Adrenal gland (tissue), 12 donors: ENCODE results near the gene ZXDC. TPM values are rescaled to one million over a fixed set of nuclear protein-coding genes. Genes with fewer than 3 reads are reported as not detected.

Experiments used
- DNase-seq, 7 donors: peaks; one replicate each; pipeline ENCODE4 v3.0.0-alpha.2; 2019 to 2020
- H3K27ac ChIP-seq, 5 donors: fragments of 200-600 bp; sonication (generic) in 4 of 5; 1 replicate in 3 of 5; 2 replicates in 2 of 5; pipeline versions ENCODE4 v1.5.1 to v1.8.0; 2016 to 2020; ENCODE audit warnings: mild to moderate bottlenecking in 1 of 5
- H3K27me3 ChIP-seq: fragments of 200-600 bp; 2 replicates; pipeline ENCODE4 v1.8.0; 2021
- H3K36me3 ChIP-seq, 2 donors: fragments of 200-600 bp; replicated peaks in 1 of 2; 1 replicate in 1 of 2; 2 replicates in 1 of 2; pipeline versions ENCODE4 v1.5.1 to v1.8.0; 2018 to 2022
- H3K4me1 ChIP-seq, 2 donors: fragments of 200-600 bp; replicated peaks in 1 of 2; 1 replicate in 1 of 2; 2 replicates in 1 of 2; pipeline versions ENCODE4 v1.5.1 to v1.8.0; 2018 to 2021
- H3K4me3 ChIP-seq, 4 donors: fragments of 200-600 bp; sonication (generic) in 3 of 4; one replicate each; pipeline ENCODE4 v1.5.1; 2016 to 2018
- H3K9me3 ChIP-seq, 3 donors: fragments of 200-600 bp; sonication (generic) in 1 of 3; replicated peaks in 1 of 3; 1 replicate in 2 of 3; 2 replicates in 1 of 3; pipeline versions ENCODE4 v1.5.1 to v1.8.0; 2016 to 2021
- CTCF ChIP-seq, 6 experiments: fragments of 450-650 bp in 4 of 6; fragments of 200-600 bp in 2 of 6; sonication (generic) in 1 of 6; IDR thresholded peaks; 1 replicate in 5 of 6; 2 replicates in 1 of 6; pipeline versions ENCODE4 v1.5.1 to v1.8.0; 2016 to 2021; ENCODE audit warnings: antibody characterized with exemption in 6 of 6, mild to moderate bottlenecking in 2 of 6, moderate library complexity in 1 of 6
- POLR2A ChIP-seq, 2 donors: fragments of 450-650 bp; IDR thresholded peaks; one replicate each; pipeline ENCODE4 v1.6.1; 2017; ENCODE audit warnings: antibody characterized with exemption in 2 of 2, mild to moderate bottlenecking in 2 of 2, moderate library complexity in 1 of 2
- WGBS, 4 donors: extraction: QIAGEN DNeasy Blood & Tissue Kit in 2 of 4; methylation state at CpG; one replicate each; pipeline versions ENCODE4 v1.1.5 to v1.1.7; 2013 to 2017; 5-methylcytosine and 5-hydroxymethylcytosine counted together
- intact Hi-C, 2 donors: fragments of 100-400 bp; cut with DNase I; formaldehyde crosslinking; loops; one replicate each; pipeline versions ENCODE4 v1.14.1 to v1.15.0; 2022 to 2023
- polyA plus RNA-seq, 3 donors: library from polyadenylated mRNA; stranded (reverse); fragments of 200-250 nt in 2 of 3; fragments of 350-450 nt in 1 of 3; fragmentation: Illumina TruSeq in 1 of 3; extraction: RNeasy Lipid Tissue Mini Kit (QIAGEN cat#74804) in 1 of 3; gene quantifications; one replicate each; pipeline ENCODE4 v1.2.3, GENCODE V29; 2013 to 2014
- total RNA-seq, 9 donors: library from RNA; depleted of rRNA in 4 of 9; stranded (reverse); fragments of >200 nt in 4 of 9; fragments of 120-200 nt in 1 of 9; fragmentation: NEBNext Ultra II Directional in 1 of 9; extraction: Animal tissue kit (Norgen Biotek cat#: 25700) in 1 of 9; gene quantifications; one replicate each; pipeline versions ENCODE4 v1.1.0 to v1.2.4, GENCODE V29; 2013 to 2023
- donor health status: healthy with polysubstance abuse.
- donor health status: Bipolar disorder and iron deficiency.
- donor health status: DM: yes; HTN: yes; CAD: no.
- donor health status: DM: no; HTN: no; CAD: no.
- donor health status: DM: no; HTN: no; CAD: no.
- donor health status: DM: yes; HTN: yes; CAD: no.

Gene ZXDC
- total and polyA plus RNA-seq, 12 donors: 16.4 to 45.2 (median 30.3) TPM

- DNase-seq: peak in 1 of 7 donors; percentile 44
Observed at GRCh38 chr3:126447456-126448106, 28.1 kb downstream of the ZXDC start.

GRCh38 chr3:126446791-126447190, 28.9 kb downstream of the ZXDC start:
- peak in 1 of 7 donors; percentile 34 for DNase-seq
- 84 to 93% (median 89%) methylated on average over 2 of the region's 2 CpGs for WGBS, 4 donors
- peaks cover 5 to 8% of the 10 kb centered on the region in 2 donors for H3K4me1 ChIP-seq
- H3K9me3 ChIP-seq: no peaks in the 10 kb centered on the region
- intact Hi-C loops: no loop called here
- H3K27me3 ChIP-seq: no peaks in the 10 kb centered on the region
- no peak overlapping the region for H3K27ac ChIP-seq
- peaks cover 0 to 14% of the 10 kb centered on the region in 2 donors for H3K36me3 ChIP-seq
- TF ChIP-seq CTCF (IDR thresholded peaks at IDR 0.05): no peak
- no peak for TF ChIP-seq POLR2A (IDR thresholded peaks at IDR 0.05)
- no peak overlapping the region for H3K4me3 ChIP-seq

More at GRCh38 chr3:126447456-126448106, 28.1 kb downstream of the ZXDC start:
- Histone ChIP-seq H3K36me3 (peaks cover 0 to 18% of the 10 kb centered on the region in 2 donors), H3K4me3 (no peak overlapping the region), H3K27me3 (no peaks in the 10 kb centered on the region), H3K9me3 (no peaks in the 10 kb centered on the region), H3K4me1 (peaks cover 10 to 14% of the 10 kb centered on the region in 2 donors), H3K27ac (no peak overlapping the region)
- WGBS, 4 donors: 81 to 90% (median 86%) methylated on average over 11 to 12 of the region's 12 CpGs
- intact Hi-C loops: no loop called here
- no peak for TF ChIP-seq CTCF (IDR thresholded peaks at IDR 0.05)
- no peak for TF ChIP-seq POLR2A (IDR thresholded peaks at IDR 0.05)

GRCh38 chr3:126446301-126446700, 29.4 kb downstream of the ZXDC start:
- 84 to 96% (median 91%) methylated on average over 3 to 8 of the region's 8 CpGs for WGBS, 4 donors
- Histone ChIP-seq H3K9me3 (no peaks in the 10 kb centered on the region), H3K4me3 (no peak overlapping the region), H3K4me1 (peaks cover 0 to 4% of the 10 kb centered on the region in 2 donors), H3K36me3 (peaks cover 0 to 11% of the 10 kb centered on the region in 2 donors), H3K27me3 (no peaks in the 10 kb centered on the region), H3K27ac (no peak overlapping the region)
- TF ChIP-seq CTCF (IDR thresholded peaks at IDR 0.05) (no peak), POLR2A (IDR thresholded peaks at IDR 0.05) (no peak)
- intact Hi-C loops: no loop called here
- peak in 2 of 7 donors; percentile 9 to 43 for DNase-seq

GRCh38 chr3:126445506-126445905, 30.2 kb downstream of the ZXDC start:
- peak in 1 of 7 donors; percentile 34 for DNase-seq
- H3K4me3 ChIP-seq: no peak overlapping the region
- 61 to 84% (median 76%) methylated on average over 4 to 5 of the region's 5 CpGs for WGBS, 4 donors
- H3K27ac ChIP-seq: no peak overlapping the region
- H3K27me3 ChIP-seq: no peaks in the 10 kb centered on the region
- no peaks in the 10 kb centered on the region for H3K4me1 ChIP-seq
- H3K9me3 ChIP-seq: no peaks in the 10 kb centered on the region
- no peak for TF ChIP-seq POLR2A (IDR thresholded peaks at IDR 0.05)
- TF ChIP-seq CTCF (IDR thresholded peaks at IDR 0.05): no peak
- intact Hi-C loops: no loop called here
- peaks cover 0 to 8% of the 10 kb centered on the region in 2 donors for H3K36me3 ChIP-seq
